CD4-positive, alpha-beta T cell (primary cell): ENCODE measurements around the gene RASSF8. TPM values are rescaled to one million over a fixed set of nuclear protein-coding genes. Genes with fewer than 3 reads are reported as not detected.

Experiments
- ATAC-seq: fragments of 200-7000 bp; cut with Tn5 transposase; one replicate; pipeline ENCODE4 v1.10.0; 2022; ENCODE audit warnings: mild to moderate bottlenecking; ENCODE audit not compliant: poor library complexity
- CTCF ChIA-PET: fragments of 350-600 bp; sonication (Branson Sonifier 250); formaldehyde crosslinking; loops from one replicate; lab custom pipeline; 2021; ENCODE audit warnings: antibody characterized with exemption, inconsistent platforms; lab: Charles Lee
- POLR2A ChIA-PET: fragments of 350-600 bp; sonication (Branson Sonifier 250); formaldehyde crosslinking; loops from one replicate; lab custom pipeline; 2021; ENCODE audit warnings: antibody characterized with exemption, inconsistent platforms; lab: Charles Lee
- DNase-seq, 14 experiments: peaks; one replicate each; pipeline ENCODE4 v3.0.0-alpha.2; 2013 to 2020; ENCODE audit warnings: mixed read lengths in 2 of 14
- H3K27ac ChIP-seq, 2 donors: one replicate each; pipeline versions ENCODE4 v1.5.1 to v1.7.0; 2013; ENCODE audit warnings: low read length in 2 of 2, low read depth in 1 of 2, mild to moderate bottlenecking in 1 of 2
- H3K27me3 ChIP-seq, 2 experiments: 1 replicate in 1 of 2; 2 replicates in 1 of 2; pipeline versions ENCODE4 v1.6.1 to v1.7.0; 2013; ENCODE audit warnings: low read length in 2 of 2, control low read depth in 1 of 2, mild to moderate bottlenecking in 1 of 2, moderate library complexity in 1 of 2; ENCODE audit not compliant: insufficient read depth in 2 of 2, control insufficient read depth in 1 of 2
- H3K36me3 ChIP-seq: one replicate; pipeline ENCODE4 v1.6.1; 2013; ENCODE audit warnings: low read length, control low read depth; ENCODE audit not compliant: insufficient read depth
- H3K4me1 ChIP-seq: one replicate; pipeline ENCODE4 v1.6.1; 2013; ENCODE audit warnings: low read length, control low read depth; ENCODE audit not compliant: insufficient read depth
- H3K4me3 ChIP-seq: one replicate; pipeline ENCODE4 v1.5.1; 2013; ENCODE audit warnings: mild to moderate bottlenecking, low read length, moderate library complexity
- H3K9me3 ChIP-seq, 2 experiments: 1 replicate in 1 of 2; 2 replicates in 1 of 2; pipeline versions ENCODE4 v1.6.1 to v1.7.0; 2013; ENCODE audit warnings: low read length in 2 of 2, mild to moderate bottlenecking in 2 of 2, control low read depth in 1 of 2, moderate library complexity in 1 of 2; ENCODE audit not compliant: control insufficient read depth in 1 of 2, insufficient read depth in 1 of 2
- H3K27ac Mint-ChIP-seq: one replicate; pipeline ENCODE4 v1.8.0; 2020; ENCODE audit warnings: mixed read lengths
- H3K27me3 Mint-ChIP-seq: one replicate; pipeline ENCODE4 v1.8.0; 2021; ENCODE audit warnings: mixed read lengths
- H3K36me3 Mint-ChIP-seq: one replicate; pipeline ENCODE4 v1.8.0; 2021; ENCODE audit warnings: low read depth, mixed read lengths
- H3K4me1 Mint-ChIP-seq: one replicate; pipeline ENCODE4 v1.8.0; 2021; ENCODE audit warnings: low read depth, mixed read lengths
- H3K4me3 Mint-ChIP-seq: one replicate; pipeline ENCODE4 v1.8.0; 2020; ENCODE audit warnings: mild to moderate bottlenecking, mixed read lengths
- H3K9me3 Mint-ChIP-seq: one replicate; pipeline ENCODE4 v1.8.0; 2020; ENCODE audit warnings: mixed read lengths
- CTCF ChIP-seq: fragments of 200-600 bp; IDR thresholded peaks from one replicate; pipeline ENCODE4 v1.8.0; 2022; ENCODE audit warnings: antibody characterized with exemption, mild to moderate bottlenecking
- intact Hi-C, 2 experiments: fragments of 100-400 bp; cut with DNase I in 1 of 2; cut with micrococcal nuclease in 1 of 2; formaldehyde crosslinking; loops; one replicate each; pipeline versions ENCODE4 v1.15.1 to v1.9.0; 2023 to 2025; cut with DNase I, micrococcal nuclease
- total RNA-seq, 174 experiments: library from RNA in 2 of 174; stranded (reverse) in 2 of 174; gene quantifications; one replicate each; pipeline ENCODE4 v1.2.3 and lab custom pipeline; 2021 to 2026

Gene RASSF8
- total RNA-seq, 2 experiments from 2014 or later, result 0.71 to 1.4 TPM

- Histone ChIP-seq H3K36me3 (no peaks in the 10 kb centered on the region), H3K4me3 (no peak overlapping the region), H3K4me1 (no peaks in the 10 kb centered on the region), H3K9me3 (no peaks in the 10 kb centered on the region), H3K27ac (no peak overlapping the region), H3K27me3 (no peaks in the 10 kb centered on the region)
- DNase-seq, result peak in 4 of 14 experiments; percentile 10 to 47 (median 26)
- H3K4me1 Mint-ChIP-seq, result no peaks in the 10 kb centered on the region
- intact Hi-C loops, result loop anchor here (1.0 to 5.0 kb wide), 3 partner anchors 446 to 593 kb away; no protein-coding TSS in a partner anchor
- no peaks in the 10 kb centered on the region for H3K36me3 Mint-ChIP-seq
- H3K27me3 Mint-ChIP-seq, result no peaks in the 10 kb centered on the region
- no peak overlapping the region for H3K27ac Mint-ChIP-seq
- H3K4me3 Mint-ChIP-seq, result no peak overlapping the region
- no peaks in the 10 kb centered on the region for H3K9me3 Mint-ChIP-seq
- ChIA-PET CTCF (no interaction called here), POLR2A (no interaction called here)
- TF ChIP-seq CTCF, result peak; percentile 64
- ATAC-seq, result no peak
These were observed 70.7 kb downstream of the RASSF8 start for GRCh38 chr12:26028953-26029735.

- CTCF ChIA-PET, result no interaction called here
- H3K4me3 Mint-ChIP-seq, result no peak overlapping the region
- H3K27me3 Mint-ChIP-seq, result no peaks in the 10 kb centered on the region
- no peaks in the 10 kb centered on the region for H3K36me3 Mint-ChIP-seq
- no peak overlapping the region for H3K27ac ChIP-seq
- POLR2A ChIA-PET, result no interaction called here
- ATAC-seq, result no peak
- no peaks in the 10 kb centered on the region for H3K4me1 ChIP-seq
- no peaks in the 10 kb centered on the region for H3K27me3 ChIP-seq
- no peak overlapping the region for H3K27ac Mint-ChIP-seq
- intact Hi-C loops, result loop anchor here (1.0 to 5.0 kb wide), 3 partner anchors 447 to 593 kb away; no protein-coding TSS in a partner anchor
- H3K9me3 Mint-ChIP-seq, result no peaks in the 10 kb centered on the region
- no peak overlapping the region for H3K4me3 ChIP-seq
- no peaks in the 10 kb centered on the region for H3K36me3 ChIP-seq
- no peaks in the 10 kb centered on the region for H3K4me1 Mint-ChIP-seq
- no peaks in the 10 kb centered on the region for H3K9me3 ChIP-seq
- DNase-seq, result no peak
- no peak for TF ChIP-seq CTCF
These were observed 71.2 kb downstream of the RASSF8 start for GRCh38 chr12:26029736-26030022.

- POLR2A ChIA-PET, result no interaction called here
- TF ChIP-seq CTCF, result no peak
- Histone ChIP-seq H3K27me3 (no peaks in the 10 kb centered on the region), H3K4me3 (no peak overlapping the region), H3K36me3 (no peaks in the 10 kb centered on the region), H3K27ac (no peak overlapping the region), H3K4me1 (no peaks in the 10 kb centered on the region), H3K9me3 (no peaks in the 10 kb centered on the region)
- intact Hi-C loops, result no loop called here
- no peaks in the 10 kb centered on the region for H3K4me1 Mint-ChIP-seq
- ATAC-seq, result no peak
- no peak overlapping the region for H3K27ac Mint-ChIP-seq
- H3K36me3 Mint-ChIP-seq, result no peaks in the 10 kb centered on the region
- H3K9me3 Mint-ChIP-seq, result no peaks in the 10 kb centered on the region
- CTCF ChIA-PET, result no interaction called here
- H3K27me3 Mint-ChIP-seq, result no peaks in the 10 kb centered on the region
- H3K4me3 Mint-ChIP-seq, result no peak overlapping the region
- DNase-seq, result no peak
These were observed 71.9 kb downstream of the RASSF8 start for GRCh38 chr12:26030371-26030770.
